Measurements from ENCODE around the gene MEF2A.

Gene MEF2A

GRCh38 chr15:99709243-99709986, 143.6 kb downstream of the MEF2A start:
- peaks cover 13 to 32% of the 10 kb centered on the region in 2 experiments for H3K36me3 ChIP-seq (ENCODE audit: control insufficient read depth in 2 of 2, insufficient read depth in 1 of 2, low read length in 2 of 2)
- TF ChIP-seq ZNF645 (tag by site-specific recombination; IDR thresholded peaks at IDR 0.05) = no peak
- no peak for TF ChIP-seq ZNF610 (tag by site-specific recombination; IDR thresholded peaks at IDR 0.05; ENCODE audit: borderline replicate concordance)
- TF ChIP-seq ZNF23 (tag by site-specific recombination; IDR thresholded peaks at IDR 0.05; ENCODE audit: borderline replicate concordance) = no peak
- TF ChIP-seq ZBTB21 (tag by site-specific recombination; IDR thresholded peaks at IDR 0.05) = no peak
- H3K4me1 ChIP-seq (ENCODE audit: control insufficient read depth, insufficient read depth, low read length) = 0 out of 2 replicates have a peak, but pooled peaks cover 5% of the 10 kb centered on the region
- no peaks in the 10 kb centered on the region for H3K9me3 ChIP-seq (ENCODE audit: control insufficient read depth, insufficient read depth, low read depth, low read length)
- ChIA-PET CTCF (interaction anchor here (0.7 to 2.9 kb wide), 4 partner anchors 20 to 397 kb away, joined by 3 to 10 read pairs (median 6); no protein-coding TSS in a partner anchor), POLR2A (interaction anchor here (0.8 kb wide), 1 partner anchor 24 kb away, joined by 4 read pairs; the partner anchor contains the start of gene LYSMD4)
- no peak overlapping the region for H3K4me3 ChIP-seq (ENCODE audit: low read depth, low read length)
- H3K27ac ChIP-seq (ENCODE audit: extremely low read depth, low read depth, low read length) = no peak overlapping the region

DNA sequence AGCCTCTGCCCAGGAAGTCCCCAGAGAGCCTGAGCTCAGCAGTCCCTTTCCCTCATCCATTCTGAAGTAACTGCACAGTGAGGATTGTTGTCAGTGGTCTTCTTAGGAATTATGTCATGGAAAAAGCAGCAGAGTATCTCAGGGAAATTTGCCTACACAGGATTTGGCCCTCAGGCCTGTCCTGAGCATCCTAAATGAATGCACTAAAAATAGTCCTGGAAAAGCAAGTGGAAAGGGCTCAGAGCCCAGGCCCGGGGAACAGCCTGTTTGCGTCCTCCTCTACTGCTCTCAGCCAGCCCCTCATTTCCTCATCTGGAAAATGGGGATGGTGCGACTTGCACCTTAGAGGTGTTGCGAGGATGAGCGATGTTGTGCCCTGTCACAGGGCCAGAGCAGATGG, 145.8 kb downstream of the MEF2A start:
- POLR2A ChIA-PET = no interaction called here
- no peaks in the 10 kb centered on the region for H3K9me3 ChIP-seq (ENCODE audit: control insufficient read depth, insufficient read depth, low read depth, low read length)
- CTCF ChIA-PET = interaction anchor here (0.5 to 1.3 kb wide), 2 partner anchors 284 to 424 kb away, joined by 3 to 4 read pairs; no protein-coding TSS in a partner anchor
- TF ChIP-seq ZBTB7A (tag by site-specific recombination; IDR thresholded peaks at IDR 0.05; ENCODE audit: low read depth) (no peak), ZNF133 (tag by site-specific recombination; IDR thresholded peaks at IDR 0.05) (no peak), AEBP2 (tag by site-specific recombination; IDR thresholded peaks at IDR 0.05; ENCODE audit: borderline replicate concordance) (no peak), ZNF585B (tag by site-specific recombination; IDR thresholded peaks at IDR 0.05) (no peak), ZNF184 (tag by site-specific recombination; IDR thresholded peaks at IDR 0.05) (no peak), ZNF629 (tag by site-specific recombination; IDR thresholded peaks at IDR 0.05) (no peak), ZNF175 (tag by site-specific recombination; IDR thresholded peaks at IDR 0.05) (no peak), ZNF2 (tag by site-specific recombination; IDR thresholded peaks at IDR 0.05) (no peak), ZNF19 (tag by site-specific recombination; IDR thresholded peaks at IDR 0.05; ENCODE audit: low read depth) (no peak), ZNF501 (tag by site-specific recombination; IDR thresholded peaks at IDR 0.05) (no peak), KLF16 (tag by site-specific recombination; IDR thresholded peaks at IDR 0.05) (no peak), OVOL3 (tag by site-specific recombination; IDR thresholded peaks at IDR 0.05) (no peak), PRDM1 (tag by site-specific recombination; IDR thresholded peaks at IDR 0.05) (no peak)
- TF ChIP-seq, protein P1, sequence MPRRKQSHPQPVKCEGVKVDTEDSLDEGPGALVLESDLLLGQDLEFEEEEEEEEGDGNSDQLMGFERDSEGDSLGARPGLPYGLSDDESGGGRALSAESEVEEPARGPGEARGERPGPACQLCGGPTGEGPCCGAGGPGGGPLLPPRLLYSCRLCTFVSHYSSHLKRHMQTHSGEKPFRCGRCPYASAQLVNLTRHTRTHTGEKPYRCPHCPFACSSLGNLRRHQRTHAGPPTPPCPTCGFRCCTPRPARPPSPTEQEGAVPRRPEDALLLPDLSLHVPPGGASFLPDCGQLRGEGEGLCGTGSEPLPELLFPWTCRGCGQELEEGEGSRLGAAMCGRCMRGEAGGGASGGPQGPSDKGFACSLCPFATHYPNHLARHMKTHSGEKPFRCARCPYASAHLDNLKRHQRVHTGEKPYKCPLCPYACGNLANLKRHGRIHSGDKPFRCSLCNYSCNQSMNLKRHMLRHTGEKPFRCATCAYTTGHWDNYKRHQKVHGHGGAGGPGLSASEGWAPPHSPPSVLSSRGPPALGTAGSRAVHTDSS (tag by site-specific recombination; IDR thresholded peaks at IDR 0.05) = no peak
- TF ChIP-seq, protein P2, sequence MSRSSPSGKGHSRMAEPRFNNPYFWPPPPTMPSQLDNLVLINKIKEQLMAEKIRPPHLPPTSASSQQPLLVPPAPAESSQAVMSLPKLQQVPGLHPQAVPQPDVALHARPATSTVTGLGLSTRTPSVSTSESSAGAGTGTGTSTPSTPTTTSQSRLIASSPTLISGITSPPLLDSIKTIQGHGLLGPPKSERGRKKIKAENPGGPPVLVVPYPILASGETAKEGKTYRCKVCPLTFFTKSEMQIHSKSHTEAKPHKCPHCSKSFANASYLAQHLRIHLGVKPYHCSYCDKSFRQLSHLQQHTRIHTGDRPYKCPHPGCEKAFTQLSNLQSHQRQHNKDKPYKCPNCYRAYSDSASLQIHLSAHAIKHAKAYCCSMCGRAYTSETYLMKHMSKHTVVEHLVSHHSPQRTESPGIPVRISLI (tag by site-specific recombination; IDR thresholded peaks at IDR 0.05) = no peak
- H3K27ac ChIP-seq (ENCODE audit: extremely low read depth, low read depth, low read length) = no peak overlapping the region
- no peak overlapping the region for H3K4me3 ChIP-seq (ENCODE audit: low read depth, low read length)
- H3K36me3 ChIP-seq (ENCODE audit: control insufficient read depth in 2 of 2, insufficient read depth in 1 of 2, low read length in 2 of 2) = peaks cover 13 to 49% of the 10 kb centered on the region in 2 experiments
- 0 out of 2 replicates have a peak, but pooled peaks cover 5% of the 10 kb centered on the region for H3K4me1 ChIP-seq (ENCODE audit: control insufficient read depth, insufficient read depth, low read length)

Measured in HEK293 (cell line).